ENCODE measurements around the gene FCRLA. TPM values are rescaled to one million over a fixed set of nuclear protein-coding genes. Genes with fewer than 3 reads are reported as not detected.

Gene FCRLA
- total RNA-seq, 1 experiment from 2014 or later, result not detected

- Mint-ChIP-seq H3K27ac (ENCODE audit: unreplicated experiment) (peak overlapping the region; percentile 9), H3K27me3 (ENCODE audit: unreplicated experiment) (no peaks in the 10 kb centered on the region), H3K9me3 (ENCODE audit: low read depth, unreplicated experiment) (no peaks in the 10 kb centered on the region), H3K4me3 (ENCODE audit: low read depth, unreplicated experiment) (no peak overlapping the region), H3K36me3 (ENCODE audit: insufficient read depth, unreplicated experiment) (peaks cover 9% of the 10 kb centered on the region), H3K4me1 (ENCODE audit: low read depth, unreplicated experiment) (peaks cover 79% of the 10 kb centered on the region)
- intact Hi-C loops (cut with micrococcal nuclease; ENCODE audit: unreplicated experiment), result no loop called here
- BruUV-seq (replicated peaks), result no TSS peak
- no peak for TF ChIP-seq CTCF (IDR thresholded peaks at IDR 0.05; ENCODE audit: unreplicated experiment)
- CTCF ChIA-PET, result no interaction called here
- DNase-seq, result no peak
These were observed 25.1 kb downstream of the FCRLA start for GRCh38 chr1:161731981-161732718.

GRCh38 chr1:161733526-161733925 is 26.5 kb downstream of the FCRLA start:
- Mint-ChIP-seq H3K9me3 (ENCODE audit: low read depth, unreplicated experiment) (no peaks in the 10 kb centered on the region), H3K27ac (ENCODE audit: unreplicated experiment) (peak overlapping the region; percentile 27), H3K4me1 (ENCODE audit: low read depth, unreplicated experiment) (peaks cover 79% of the 10 kb centered on the region), H3K36me3 (ENCODE audit: insufficient read depth, unreplicated experiment) (no peaks in the 10 kb centered on the region), H3K4me3 (ENCODE audit: low read depth, unreplicated experiment) (no peak overlapping the region), H3K27me3 (ENCODE audit: unreplicated experiment) (no peaks in the 10 kb centered on the region)
- DNase-seq, result peak; percentile 61
- CTCF ChIA-PET, result interaction anchor here (1.1 to 1.6 kb wide), 2 partner anchors 11 kb away, joined by 3 to 4 read pairs; no protein-coding TSS in a partner anchor
- BruUV-seq (replicated peaks), result no TSS peak
- no peak for TF ChIP-seq CTCF (IDR thresholded peaks at IDR 0.05; ENCODE audit: unreplicated experiment)
- intact Hi-C loops (cut with micrococcal nuclease; ENCODE audit: unreplicated experiment), result no loop called here

- intact Hi-C loops (cut with micrococcal nuclease; ENCODE audit: unreplicated experiment), result no loop called here
- no peaks in the 10 kb centered on the region for H3K36me3 Mint-ChIP-seq (ENCODE audit: insufficient read depth, unreplicated experiment)
- no peak overlapping the region for H3K4me3 Mint-ChIP-seq (ENCODE audit: low read depth, unreplicated experiment)
- CTCF ChIA-PET, result interaction anchor here (2.7 kb wide), 1 partner anchor 9 kb away, joined by 8 read pairs; no protein-coding TSS in a partner anchor
- peak overlapping the region; percentile 46 for H3K27ac Mint-ChIP-seq (ENCODE audit: unreplicated experiment)
- peaks cover 58% of the 10 kb centered on the region for H3K4me1 Mint-ChIP-seq (ENCODE audit: low read depth, unreplicated experiment)
- no peaks in the 10 kb centered on the region for H3K9me3 Mint-ChIP-seq (ENCODE audit: low read depth, unreplicated experiment)
- BruUV-seq (replicated peaks), result no TSS peak
- no peak for DNase-seq
- H3K27me3 Mint-ChIP-seq (ENCODE audit: unreplicated experiment), result no peaks in the 10 kb centered on the region
- no peak for TF ChIP-seq CTCF (IDR thresholded peaks at IDR 0.05; ENCODE audit: unreplicated experiment)
These were observed 28.8 kb downstream of the FCRLA start for GRCh38 chr1:161735837-161736236.

GRCh38 chr1:161736335-161736969 is 29.4 kb downstream of the FCRLA start:
- no peaks in the 10 kb centered on the region for H3K9me3 Mint-ChIP-seq (ENCODE audit: low read depth, unreplicated experiment)
- intact Hi-C loops (cut with micrococcal nuclease; ENCODE audit: unreplicated experiment), result no loop called here
- H3K4me1 Mint-ChIP-seq (ENCODE audit: low read depth, unreplicated experiment), result peaks cover 52% of the 10 kb centered on the region
- no peaks in the 10 kb centered on the region for H3K27me3 Mint-ChIP-seq (ENCODE audit: unreplicated experiment)
- DNase-seq, result no peak
- H3K27ac Mint-ChIP-seq (ENCODE audit: unreplicated experiment), result peak overlapping the region; percentile 46
- H3K36me3 Mint-ChIP-seq (ENCODE audit: insufficient read depth, unreplicated experiment), result no peaks in the 10 kb centered on the region
- BruUV-seq (replicated peaks), result no TSS peak
- H3K4me3 Mint-ChIP-seq (ENCODE audit: low read depth, unreplicated experiment), result no peak overlapping the region
- no peak for TF ChIP-seq CTCF (IDR thresholded peaks at IDR 0.05; ENCODE audit: unreplicated experiment)
- CTCF ChIA-PET, result interaction anchor here (2.7 kb wide), 1 partner anchor 10 kb away, joined by 8 read pairs; no protein-coding TSS in a partner anchor
